Mesodermal cell (in vitro differentiated cells): ENCODE data around the gene LMO7.

ENCODE experiments used
- H3K27ac ChIP-seq: 2 replicates; pipeline ENCODE4 v1.7.0; 2013; ENCODE audit warnings: mild to moderate bottlenecking, low read depth, low read length, moderate library complexity; ENCODE audit not compliant: severe bottlenecking
- H3K36me3 ChIP-seq: 2 replicates; pipeline ENCODE4 v1.7.1; 2013; ENCODE audit warnings: mild to moderate bottlenecking, low read length, moderate library complexity; ENCODE audit not compliant: control insufficient read depth, insufficient read depth
- H3K4me1 ChIP-seq: one replicate; pipeline ENCODE4 v1.7.1; 2013; ENCODE audit warnings: mild to moderate bottlenecking, low read length; ENCODE audit not compliant: insufficient read depth, control insufficient read depth, poor library complexity, severe bottlenecking
- H3K4me3 ChIP-seq: 2 replicates; pipeline ENCODE4 v1.7.0; 2013; ENCODE audit warnings: low read length, control low read depth, mild to moderate bottlenecking; ENCODE audit not compliant: insufficient read depth, poor library complexity, severe bottlenecking; ENCODE audit errors: extremely low read depth
- H3K9me3 ChIP-seq: 2 replicates; pipeline ENCODE4 v1.7.1; 2013; ENCODE audit warnings: mild to moderate bottlenecking, low read length, moderate library complexity; ENCODE audit not compliant: control insufficient read depth
- WGBS, 2 experiments: methylation state at CpG; one replicate each; pipeline ENCODE4 v1.1.5; 2013; ENCODE audit warnings: missing lambda C conversion rate in 2 of 2; ENCODE audit not compliant: insufficient coverage in 2 of 2; 5-methylcytosine and 5-hydroxymethylcytosine counted together

The LMO7 gene

GRCh38 chr13:75812751-75813181 is 176.6 kb downstream of the LMO7 start:
- no peak overlapping the region for H3K4me3 ChIP-seq
- no peaks in the 10 kb centered on the region for H3K4me1 ChIP-seq
- no peaks in the 10 kb centered on the region for H3K36me3 ChIP-seq
- no peak overlapping the region for H3K27ac ChIP-seq
- no peaks in the 10 kb centered on the region for H3K9me3 ChIP-seq
- 91 to 100% methylated on average over 3 to 4 of the region's 6 CpGs for WGBS, 2 experiments

DNA sequence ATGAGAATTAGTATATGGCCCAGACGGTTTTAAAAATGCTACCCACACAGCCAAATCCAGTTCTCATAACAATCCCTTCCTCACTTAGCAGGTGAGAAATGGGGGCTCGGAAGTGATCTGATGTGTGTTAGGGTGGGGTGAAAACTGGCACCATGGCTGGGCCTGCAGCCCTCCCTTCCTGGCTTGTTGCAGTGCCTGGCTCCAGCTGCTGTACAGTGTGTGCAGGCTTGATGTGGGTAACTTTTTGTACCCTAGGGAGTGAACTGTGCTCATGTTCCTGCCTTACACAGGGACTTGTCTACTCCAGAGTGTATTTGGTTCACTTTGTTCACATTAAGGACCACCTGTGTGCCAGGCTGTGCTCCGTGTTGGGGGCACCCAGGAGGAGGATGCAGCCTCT is 177.2 kb downstream of the LMO7 start:
- Histone ChIP-seq H3K27ac (no peak overlapping the region), H3K36me3 (no peaks in the 10 kb centered on the region), H3K4me1 (no peaks in the 10 kb centered on the region), H3K9me3 (no peaks in the 10 kb centered on the region), H3K4me3 (no peak overlapping the region)
- WGBS, 2 experiments, result 80 to 89% methylated on average over 1 of the region's 3 CpGs

GRCh38 chr13:75818179-75818967 is 182.2 kb downstream of the LMO7 start:
- no peak overlapping the region for H3K27ac ChIP-seq
- H3K9me3 ChIP-seq, result no peaks in the 10 kb centered on the region
- no peaks in the 10 kb centered on the region for H3K36me3 ChIP-seq
- WGBS, 2 experiments, result 90 to 91% methylated on average over 6 to 8 of the region's 9 CpGs
- no peak overlapping the region for H3K4me3 ChIP-seq
- H3K4me1 ChIP-seq, result no peaks in the 10 kb centered on the region

GRCh38 chr13:75818968-75819225 is 182.8 kb downstream of the LMO7 start:
- Histone ChIP-seq H3K9me3 (no peaks in the 10 kb centered on the region), H3K4me1 (no peaks in the 10 kb centered on the region), H3K4me3 (no peak overlapping the region), H3K36me3 (no peaks in the 10 kb centered on the region), H3K27ac (no peak overlapping the region)
- WGBS, 2 experiments, result 100% methylated on average over 3 of the region's 5 CpGs; no CpG with 5 or more reads in 1 of the 2 experiments

- H3K36me3 ChIP-seq, result no peaks in the 10 kb centered on the region
- 63% methylated on average over 4 of the region's 4 CpGs; no CpG with 5 or more reads in 1 of the 2 experiments for WGBS, 2 experiments
Observed at GRCh38 chr13:75825161-75825560, 189.0 kb downstream of the LMO7 start.

DNA sequence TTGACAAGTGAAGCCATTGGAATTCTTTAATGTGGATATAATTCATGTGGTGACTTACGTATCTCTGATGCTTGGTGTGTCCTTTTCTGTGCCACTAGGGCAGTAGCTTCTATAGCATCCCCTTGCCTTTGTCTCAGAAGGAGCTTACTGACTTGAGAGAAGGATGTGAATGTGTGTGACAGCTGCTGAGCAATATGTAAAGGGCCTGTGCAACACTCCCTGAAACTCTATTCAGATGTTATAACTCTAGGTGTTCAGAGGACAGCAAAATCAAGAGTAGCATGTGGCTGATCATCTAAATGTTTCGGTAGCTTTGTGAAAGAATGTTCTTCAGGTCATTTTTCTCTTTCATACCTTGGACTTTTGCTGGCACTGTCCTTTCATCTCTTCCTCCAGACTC is 189.5 kb downstream of the LMO7 start:
- Histone ChIP-seq H3K4me3 (no peak overlapping the region), H3K4me1 (no peaks in the 10 kb centered on the region), H3K36me3 (no peaks in the 10 kb centered on the region), H3K9me3 (no peaks in the 10 kb centered on the region), H3K27ac (no peak overlapping the region)
- WGBS, 2 experiments, result 94 to 100% methylated on average over 2 of the region's 2 CpGs

More at GRCh38 chr13:75825161-75825560, 189.0 kb downstream of the LMO7 start:
- Histone ChIP-seq H3K27ac (no peak overlapping the region), H3K4me1 (no peaks in the 10 kb centered on the region), H3K9me3 (no peaks in the 10 kb centered on the region), H3K4me3 (no peak overlapping the region)

GRCh38 chr13:75826391-75826790 is 190.3 kb downstream of the LMO7 start:
- H3K4me3 ChIP-seq, result no peak overlapping the region
- WGBS, 2 experiments, result 85 to 100% methylated on average over 3 to 4 of the region's 5 CpGs
- no peaks in the 10 kb centered on the region for H3K36me3 ChIP-seq
- H3K27ac ChIP-seq, result no peak overlapping the region
- no peaks in the 10 kb centered on the region for H3K4me1 ChIP-seq
- no peaks in the 10 kb centered on the region for H3K9me3 ChIP-seq

GRCh38 chr13:75829830-75830229 is 193.7 kb downstream of the LMO7 start:
- Histone ChIP-seq H3K9me3 (no peaks in the 10 kb centered on the region), H3K27ac (no peak overlapping the region), H3K4me3 (no peak overlapping the region), H3K4me1 (no peaks in the 10 kb centered on the region), H3K36me3 (no peaks in the 10 kb centered on the region)
- WGBS, 2 experiments, result 100% methylated on average over 1 of the region's 1 CpG; no CpG with 5 or more reads in 1 of the 2 experiments

GRCh38 chr13:75830842-75831241 is 194.7 kb downstream of the LMO7 start:
- WGBS, 2 experiments, result no CpG with 5 or more reads among the region's 1 CpG
- no peak overlapping the region for H3K4me3 ChIP-seq
- H3K27ac ChIP-seq, result no peak overlapping the region
- no peaks in the 10 kb centered on the region for H3K9me3 ChIP-seq
- no peaks in the 10 kb centered on the region for H3K36me3 ChIP-seq
- no peaks in the 10 kb centered on the region for H3K4me1 ChIP-seq

DNA sequence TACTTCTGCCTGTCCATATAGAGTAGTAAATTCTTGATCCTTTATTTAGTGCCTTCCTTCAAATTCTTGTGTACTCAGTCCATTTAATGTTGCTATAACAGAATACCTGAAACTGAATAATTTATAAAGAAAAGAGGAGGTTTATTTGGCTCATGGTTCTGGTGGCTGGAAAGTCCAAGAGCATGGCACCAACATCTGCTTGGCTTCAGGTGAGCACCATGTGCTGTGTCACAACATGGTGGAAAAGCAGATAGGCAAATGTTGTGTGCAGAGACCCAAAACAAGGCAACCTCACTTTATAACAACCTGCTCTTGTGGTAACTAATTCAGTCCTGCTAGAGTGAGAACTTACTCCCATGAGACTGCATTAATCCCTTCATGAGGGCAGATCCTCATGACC is 195.3 kb downstream of the LMO7 start:
- H3K4me1 ChIP-seq, result no peaks in the 10 kb centered on the region
- no peaks in the 10 kb centered on the region for H3K9me3 ChIP-seq
- H3K4me3 ChIP-seq, result no peak overlapping the region
- no peaks in the 10 kb centered on the region for H3K36me3 ChIP-seq
- H3K27ac ChIP-seq, result no peak overlapping the region

DNA sequence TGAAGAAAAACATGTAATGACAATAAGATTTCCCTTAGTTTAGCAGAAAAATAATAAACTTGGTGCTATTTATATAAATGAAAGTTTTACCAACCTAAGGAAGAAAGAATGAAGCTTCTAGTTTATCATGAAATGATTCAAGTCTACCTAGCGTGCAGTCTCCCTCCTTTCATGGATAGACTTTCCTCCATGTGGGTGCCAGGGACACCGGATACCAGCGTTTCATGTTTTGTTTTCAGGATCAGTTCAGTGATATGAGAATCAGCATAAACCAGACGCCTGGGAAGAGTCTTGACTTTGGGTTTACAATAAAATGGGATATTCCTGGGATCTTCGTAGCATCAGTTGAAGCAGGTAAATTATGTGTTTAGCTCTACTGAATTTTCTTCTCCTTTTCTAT is 196.7 kb downstream of the LMO7 start:
- no peaks in the 10 kb centered on the region for H3K36me3 ChIP-seq
- no peaks in the 10 kb centered on the region for H3K4me1 ChIP-seq
- no peak overlapping the region for H3K27ac ChIP-seq
- 76 to 80% methylated on average over 1 to 5 of the region's 5 CpGs for WGBS, 2 experiments
- H3K9me3 ChIP-seq, result no peaks in the 10 kb centered on the region
- no peak overlapping the region for H3K4me3 ChIP-seq
